ENCODE data around the gene SKIL.
"Not testable (repeated sequence)": the region's sequence is repeated elsewhere in the genome, so short reads cannot be mapped to it uniquely, and the experiment has no call there.

The SKIL gene

DNA sequence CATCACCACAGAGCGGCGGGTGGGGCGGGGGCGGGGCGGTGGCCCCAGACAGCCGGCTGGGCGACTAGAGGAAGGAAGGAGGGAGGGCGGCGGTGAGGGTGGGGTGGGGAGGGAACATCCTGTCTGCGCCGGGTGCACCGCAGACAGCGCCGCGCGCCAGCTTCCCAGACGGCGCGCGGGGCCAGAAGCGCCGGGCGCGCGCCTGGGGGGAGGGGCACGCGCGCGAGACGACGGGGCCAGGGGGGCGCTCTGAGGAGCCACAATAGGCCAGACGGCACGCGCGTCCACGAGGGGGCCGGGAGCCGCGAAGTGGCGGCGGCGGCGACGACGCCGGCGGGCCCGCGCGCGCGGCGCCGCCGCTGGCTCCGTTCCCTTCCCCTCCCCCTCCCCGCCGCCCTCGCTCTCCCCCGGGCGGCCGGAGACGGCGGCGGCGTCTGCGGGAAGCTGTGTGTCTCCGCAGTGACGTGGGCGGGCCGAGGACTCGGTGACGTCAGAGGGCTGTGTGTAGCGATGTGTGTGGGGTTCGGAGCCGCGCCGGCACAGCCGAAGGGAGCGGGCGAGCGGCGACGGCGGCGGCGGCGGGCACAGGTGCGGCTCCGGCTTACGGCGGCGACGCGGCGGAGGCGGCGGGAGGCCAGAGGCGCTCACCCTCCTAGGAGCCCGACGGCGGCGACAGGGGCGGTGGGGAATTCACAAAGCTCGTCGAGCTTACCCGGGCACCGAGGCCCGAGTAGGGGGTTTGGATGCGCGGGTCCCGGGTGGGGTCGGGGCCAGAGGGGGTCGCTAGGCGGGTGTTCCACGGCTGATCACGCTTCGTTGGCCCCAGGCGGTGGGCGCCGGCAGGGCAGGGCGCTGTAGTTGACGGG lies at the start of gene SKIL:
Gene SKIL (plus strand): TSS at position 540 of the 866 bp plus-strand sequence. CDS start 2,617 bp downstream, outside the sequence.
- DNase-seq, result peak; percentile 93

DNA sequence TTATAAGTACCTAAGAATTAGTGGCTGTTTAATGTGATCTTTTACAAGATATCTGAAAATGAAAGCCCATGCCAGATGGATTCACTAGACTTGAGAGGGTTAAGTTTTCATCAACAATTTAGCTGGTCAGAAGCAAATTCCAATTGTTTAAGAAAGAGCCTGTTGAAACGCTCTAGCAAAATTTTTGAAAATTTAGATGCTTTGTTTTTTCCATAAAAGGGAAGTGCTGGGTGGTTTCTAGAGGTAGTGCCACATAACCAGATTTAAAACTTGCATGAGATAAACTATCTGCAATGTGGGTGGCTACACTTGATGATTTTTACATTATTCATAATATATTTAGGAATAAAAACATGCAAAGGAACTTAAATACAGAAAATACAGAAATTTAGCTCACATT lies 48.5 kb upstream of the SKIL start:
- DNase-seq, result no peak

GRCh38 chr3:170317954-170318353 lies 39.6 kb upstream of the SKIL start:
- DNase-seq, result no peak

DNA sequence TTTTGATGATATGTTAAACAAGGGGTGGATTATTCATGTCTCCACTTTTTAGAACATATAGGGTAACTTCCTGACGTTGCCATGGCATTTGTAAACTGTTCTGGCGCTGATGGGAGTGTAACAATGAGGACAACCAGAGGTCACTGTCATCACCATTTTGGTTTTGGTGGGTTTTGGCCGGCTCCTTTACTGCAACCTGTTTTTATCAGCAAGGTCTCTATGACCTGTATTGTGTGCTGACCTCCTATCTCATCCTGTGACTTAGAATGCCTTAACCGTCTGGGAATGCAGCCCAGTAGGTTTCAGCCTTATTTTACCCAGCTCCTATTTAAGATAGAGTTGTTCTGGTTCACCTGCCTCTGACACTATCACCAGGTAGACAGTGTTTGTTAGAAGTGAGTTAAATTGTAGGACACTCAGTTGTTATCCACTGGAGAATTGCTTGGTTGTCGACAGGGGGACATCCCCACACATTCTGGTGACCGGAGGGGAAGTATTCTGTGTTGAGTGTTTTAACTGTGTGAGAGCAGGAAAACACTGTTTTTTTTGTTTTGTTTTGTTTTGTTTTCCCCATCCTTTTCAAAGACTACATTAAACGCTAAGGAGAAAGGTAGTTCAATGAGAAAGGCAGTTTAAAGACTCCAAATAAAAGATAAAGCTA lies 36.9 kb upstream of the SKIL start:
- DNase-seq, result no peak

GRCh38 chr3:170321321-170322034 lies 36.0 kb upstream of the SKIL start:
- no peak for DNase-seq

DNA sequence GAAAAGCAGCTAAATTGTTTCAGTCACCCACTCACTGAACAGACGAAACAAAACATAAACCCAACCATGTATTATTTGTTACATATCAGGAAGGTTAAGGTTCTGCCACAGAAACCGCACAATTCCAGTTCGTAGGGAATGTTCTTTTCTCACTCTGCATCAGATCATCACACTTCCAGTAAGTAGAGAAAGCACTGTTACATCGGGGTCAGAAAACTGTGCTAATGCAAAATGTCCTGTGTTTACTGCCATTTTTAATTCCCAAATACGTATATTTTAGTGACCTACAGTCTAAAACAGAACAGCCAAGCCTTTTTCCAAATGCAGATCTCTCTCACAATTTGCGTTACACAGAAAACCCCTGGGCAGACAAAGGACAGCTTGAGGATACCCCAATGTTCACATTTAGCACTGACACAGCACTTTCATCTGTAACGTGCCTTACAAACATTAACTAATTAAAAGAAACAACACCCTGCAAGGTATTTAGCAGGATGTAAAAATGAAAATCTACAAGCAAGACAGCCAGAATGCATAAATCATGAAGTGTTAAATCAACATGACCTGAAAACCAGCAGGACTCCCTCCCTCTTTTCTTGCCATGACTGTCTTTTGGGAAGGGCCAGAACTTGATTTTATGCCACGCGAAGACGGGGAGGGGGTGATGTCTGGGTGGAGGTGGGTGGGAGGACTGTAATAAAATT lies 34.8 kb upstream of the SKIL start:
- DNase-seq, result no peak

DNA sequence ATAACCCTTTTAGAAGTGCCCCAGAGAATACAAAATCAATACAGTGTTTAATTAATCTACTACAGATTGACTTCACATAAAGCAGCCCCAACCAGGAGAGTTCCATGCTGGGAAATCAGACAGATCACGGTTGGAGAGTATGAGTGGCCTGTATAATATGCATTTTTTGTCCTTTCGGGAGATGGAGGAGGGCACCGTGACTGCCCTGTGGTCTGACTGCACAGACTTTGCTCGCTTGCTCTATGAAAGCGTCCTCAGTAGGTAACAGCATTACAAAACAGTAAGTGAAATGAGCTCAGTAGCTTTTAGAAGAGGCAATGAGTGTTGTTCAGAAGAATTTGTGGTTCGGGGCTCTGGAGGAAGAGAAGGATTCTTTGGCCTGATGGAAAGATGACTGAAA lies 34.2 kb upstream of the SKIL start:
- DNase-seq, result no peak

- DNase-seq, result no peak
Observed at GRCh38 chr3:170324962-170325361, 32.6 kb upstream of the SKIL start.

DNA sequence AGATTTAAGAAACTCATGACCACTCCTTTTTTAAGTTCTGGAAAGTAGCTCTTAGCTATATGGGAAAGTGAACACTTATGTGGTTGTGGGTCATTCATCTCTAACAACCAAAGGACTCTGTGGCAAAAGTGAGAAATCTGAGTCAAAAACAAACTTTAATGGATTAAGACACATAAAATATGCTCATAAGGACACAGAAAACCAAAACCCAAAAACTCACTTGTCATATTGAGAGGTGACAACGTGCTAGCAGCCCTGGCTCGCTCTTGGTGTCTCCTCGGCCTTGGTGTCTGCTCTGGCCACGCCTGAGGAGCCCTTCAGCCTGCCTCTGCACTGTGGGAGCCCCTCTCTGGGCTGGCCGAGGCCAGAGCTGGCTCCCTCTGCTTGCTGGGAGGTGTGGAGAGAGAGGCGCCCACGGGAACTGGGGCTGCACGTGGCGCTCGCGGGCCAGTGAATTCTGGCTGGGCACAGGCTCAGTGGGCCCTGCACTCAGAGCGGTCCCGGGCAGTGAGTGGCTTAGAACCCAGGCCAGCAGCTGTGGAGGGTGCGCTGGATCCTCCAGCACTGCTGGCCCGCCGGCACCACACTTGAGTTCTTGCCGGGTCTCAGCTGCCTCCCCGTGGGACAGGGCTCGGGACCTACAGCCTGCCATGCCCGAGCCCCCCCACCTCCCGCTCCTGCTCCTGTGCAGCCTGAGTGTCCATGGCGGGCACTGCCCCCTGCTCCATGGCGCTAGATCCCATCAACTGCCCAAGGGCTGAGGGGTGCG lies 30.3 kb upstream of the SKIL start:
- no peak for DNase-seq

GRCh38 chr3:170327868-170328548 lies 29.5 kb upstream of the SKIL start:
- not testable (repeated sequence) for DNase-seq

DNA sequence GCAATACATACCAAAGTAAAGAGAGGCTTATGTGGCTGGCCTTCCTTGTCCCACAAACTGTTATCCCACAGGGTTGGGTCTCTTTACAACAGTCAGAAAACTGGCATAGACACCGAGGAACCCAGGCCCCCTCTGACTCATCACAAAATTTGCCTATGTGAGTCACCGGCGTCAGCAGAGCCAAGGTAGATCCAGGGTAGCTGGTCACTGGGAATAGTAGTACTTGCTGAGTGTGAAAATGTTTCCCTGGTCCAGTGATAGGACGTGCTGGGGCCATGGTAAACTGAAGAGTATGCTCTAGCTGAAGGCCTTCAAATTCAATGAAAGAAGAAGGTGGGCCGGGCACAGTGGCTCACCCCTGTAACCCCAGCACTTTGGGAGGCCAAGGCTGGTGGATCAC lies 27.1 kb upstream of the SKIL start:
- no peak for DNase-seq

GRCh38 chr3:170331143-170331542 lies 26.4 kb upstream of the SKIL start:
- DNase-seq, result no peak

GRCh38 chr3:170337420-170337819 lies 20.1 kb upstream of the SKIL start:
- no peak for DNase-seq

- DNase-seq, result no peak
Observed at GRCh38 chr3:170338690-170339340, 18.7 kb upstream of the SKIL start.

GRCh38 chr3:170342273-170342672 lies 15.2 kb upstream of the SKIL start:
- DNase-seq, result not testable (repeated sequence)

GRCh38 chr3:170343859-170344258 lies 13.7 kb upstream of the SKIL start:
- DNase-seq, result not testable (repeated sequence)

DNA sequence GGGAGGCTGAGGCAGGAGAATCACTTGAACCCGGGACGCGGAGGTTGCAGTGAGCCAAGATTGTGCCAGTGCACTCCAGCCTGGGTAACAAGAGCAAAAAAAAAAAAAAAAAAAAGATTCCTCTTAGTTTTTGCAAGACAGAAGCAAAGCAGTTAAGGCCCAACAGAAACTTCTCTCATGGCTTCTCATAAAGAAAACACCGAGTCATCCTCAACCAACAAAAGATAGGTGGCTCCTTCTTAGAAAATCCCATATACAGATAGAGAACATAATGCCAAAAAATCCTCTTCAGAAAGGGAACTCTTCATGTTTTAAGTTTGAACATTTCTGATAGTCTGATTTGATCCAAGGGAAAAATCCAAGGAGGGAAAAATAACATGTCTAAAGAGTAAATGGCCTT lies 12.5 kb upstream of the SKIL start:
- peak; percentile 26 for DNase-seq

DNA sequence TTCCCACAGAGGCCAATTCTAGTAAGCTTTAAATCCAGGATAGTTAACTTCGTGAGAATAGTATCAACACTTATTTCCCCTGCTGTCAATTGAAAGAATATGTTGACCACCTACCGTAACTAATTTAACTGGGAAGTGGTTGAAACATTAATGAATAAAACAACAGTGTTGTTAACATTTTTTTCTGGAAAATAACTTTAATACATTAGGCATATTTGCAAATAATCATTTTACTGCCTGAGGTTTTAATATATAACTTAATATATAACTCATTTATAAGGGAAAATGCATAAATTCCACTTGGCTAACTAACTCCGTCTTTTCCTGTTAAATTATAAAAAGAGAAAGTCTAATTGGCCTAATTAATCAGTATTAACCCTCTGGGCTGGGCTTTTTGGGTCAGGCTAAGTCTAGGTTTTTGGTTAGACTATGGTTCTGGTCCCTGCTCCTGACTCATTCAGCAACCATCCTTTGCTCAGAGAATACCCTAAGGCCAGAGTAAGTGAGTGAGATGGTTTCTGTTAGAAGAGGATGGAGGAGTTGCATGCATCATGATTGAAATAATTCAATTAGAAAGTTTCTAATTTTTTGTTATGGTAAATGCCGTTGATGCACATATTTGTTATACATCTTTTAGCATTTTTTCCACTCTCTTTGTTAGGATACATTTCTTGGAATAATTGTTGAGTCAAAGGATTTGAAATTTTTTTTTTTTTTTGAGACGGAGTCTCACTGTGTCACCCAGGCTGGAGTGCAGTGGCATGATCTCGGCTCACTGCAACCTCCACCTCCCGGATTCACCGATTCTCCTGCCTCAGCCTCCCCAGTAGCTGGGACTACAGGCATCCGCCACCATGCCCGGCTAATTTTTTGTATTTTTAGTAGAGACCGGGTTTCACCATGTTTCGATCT lies 10.8 kb upstream of the SKIL start:
- DNase-seq, result no peak

GRCh38 chr3:170350515-170351413 lies 6.8 kb upstream of the SKIL start:
- no peak for DNase-seq

All from hematopoietic multipotent progenitor cell treated with erythropoietin and hydrocortisone succinate and interleukin-3 and kit ligand, for 8 days (in vitro differentiated cells).